Glutamatergic neuron (in vitro differentiated cells): ENCODE results near the gene CCSAP. TPM values are rescaled to one million over a fixed set of nuclear protein-coding genes. Genes with fewer than 3 reads are reported as not detected.
A peak's percentile ranks its signal among the peaks of the same experiment; 100 is the strongest.

Experiments
- DNase-seq: peaks from one replicate; pipeline ENCODE4 v3.0.0; 2022
- H3K27ac Mint-ChIP-seq: one replicate; pipeline ENCODE4 v1.8.0; 2020; ENCODE audit warnings: mild to moderate bottlenecking, mixed read lengths, inconsistent platforms; ENCODE audit not compliant: unreplicated experiment
- H3K27me3 Mint-ChIP-seq: one replicate; pipeline ENCODE4 v1.8.0; 2020; ENCODE audit warnings: mild to moderate bottlenecking, moderate library complexity, mixed read lengths, inconsistent platforms; ENCODE audit not compliant: unreplicated experiment
- H3K36me3 Mint-ChIP-seq: one replicate; pipeline ENCODE4 v1.8.0; 2020; ENCODE audit warnings: mild to moderate bottlenecking, mixed read lengths, inconsistent platforms; ENCODE audit not compliant: unreplicated experiment
- H3K4me1 Mint-ChIP-seq: one replicate; pipeline ENCODE4 v1.8.0; 2020; ENCODE audit warnings: mild to moderate bottlenecking, low read depth, mixed read lengths, inconsistent platforms; ENCODE audit not compliant: unreplicated experiment
- H3K4me3 Mint-ChIP-seq: one replicate; pipeline ENCODE4 v1.8.0; 2020; ENCODE audit warnings: mild to moderate bottlenecking, mixed read lengths, inconsistent platforms; ENCODE audit not compliant: unreplicated experiment
- H3K9me3 Mint-ChIP-seq: one replicate; pipeline ENCODE4 v1.8.0; 2020; ENCODE audit warnings: mild to moderate bottlenecking, moderate library complexity, mixed read lengths, inconsistent platforms; ENCODE audit not compliant: unreplicated experiment
- CTCF ChIP-seq: fragments of 200-600 bp; sonication (generic); IDR thresholded peaks from one replicate; pipeline ENCODE4 v1.5.0; 2021; ENCODE audit not compliant: partially characterized antibody, unreplicated experiment
- long read RNA-seq: library from polyadenylated mRNA; unstranded; transcript quantifications from one replicate; pipeline ENCODE4 v2.0.0, GENCODE V29; 2020; ENCODE audit not compliant: unreplicated experiment
- total RNA-seq: library from RNA; stranded (reverse); fragmentation: NEBNext Ultra II Directional; extraction: Animal tissue kit (Norgen Biotek cat#: 25700); gene quantifications from one replicate; pipeline ENCODE4 v1.2.1, GENCODE V29; 2021; ENCODE audit not compliant: unreplicated experiment

The CCSAP gene
- 18.5 TPM for total RNA-seq
- long read RNA-seq, result 0 reads

GRCh38 chr1:229342656-229343569, at the start of gene CCSAP:
Gene CCSAP (minus strand): TSS chr1:229343047. CDS start chr1:229342465, 582 bp downstream.
- no peak for DNase-seq
- H3K36me3 Mint-ChIP-seq, result no peaks in the 10 kb centered on the region
- H3K27me3 Mint-ChIP-seq, result peaks cover 21% of the 10 kb centered on the region

GRCh38 chr1:229390130-229390529, 47.3 kb upstream of the CCSAP start:
- Mint-ChIP-seq H3K4me3 (no peak overlapping the region), H3K9me3 (no peaks in the 10 kb centered on the region), H3K36me3 (peaks cover 8% of the 10 kb centered on the region)

More at GRCh38 chr1:229342656-229343569, at the start of gene CCSAP:
- Mint-ChIP-seq H3K9me3 (peaks cover 18% of the 10 kb centered on the region), H3K4me3 (peak within 1 kb of the TSS; percentile 95), H3K4me1 (peaks cover 20% of the 10 kb centered on the region), H3K27ac (peak within 1 kb of the TSS; percentile 25)
- TF ChIP-seq CTCF, result no peak

GRCh38 chr1:229388897-229389580, 46.2 kb upstream of the CCSAP start:
- Mint-ChIP-seq H3K4me1 (no peaks in the 10 kb centered on the region), H3K27me3 (peaks cover 3% of the 10 kb centered on the region), H3K9me3 (peaks cover 1% of the 10 kb centered on the region), H3K27ac (no peak overlapping the region), H3K4me3 (no peak overlapping the region), H3K36me3 (peaks cover 8% of the 10 kb centered on the region)
- TF ChIP-seq CTCF, result no peak
- no peak for DNase-seq

More at GRCh38 chr1:229390130-229390529, 47.3 kb upstream of the CCSAP start:
- no peak overlapping the region for H3K27ac Mint-ChIP-seq
- no peaks in the 10 kb centered on the region for H3K4me1 Mint-ChIP-seq
- H3K27me3 Mint-ChIP-seq, result peaks cover 3% of the 10 kb centered on the region
- no peak for TF ChIP-seq CTCF
- DNase-seq, result no peak

GRCh38 chr1:229385853-229386456, 43.1 kb upstream of the CCSAP start:
- H3K27me3 Mint-ChIP-seq, result peaks cover 5% of the 10 kb centered on the region
- H3K9me3 Mint-ChIP-seq, result peaks cover 1% of the 10 kb centered on the region
- TF ChIP-seq CTCF, result no peak
- DNase-seq, result no peak
- H3K4me1 Mint-ChIP-seq, result peaks cover 10% of the 10 kb centered on the region
- H3K36me3 Mint-ChIP-seq, result peaks cover 8% of the 10 kb centered on the region
- no peak overlapping the region for H3K27ac Mint-ChIP-seq
- no peak overlapping the region for H3K4me3 Mint-ChIP-seq
